ENCODE data around the gene ENO1. TPM values are rescaled to one million over a fixed set of nuclear protein-coding genes. Genes with fewer than 3 reads are reported as not detected.

ENO1 gene
- total and polyA plus RNA-seq, 2 experiments from 2014 or later, result 910 to 1,831 TPM

- peaks cover 90% of the 10 kb centered on the region for H3F3A ChIP-seq (replicated peaks; ENCODE audit: low read depth)
- H3K27me3 Mint-ChIP-seq (ENCODE audit: insufficient read depth, low read depth, poor library complexity), result peaks cover 32% of the 10 kb centered on the region
- no peak overlapping the region for H3K4me2 ChIP-seq
- H3K79me2 ChIP-seq (replicated peaks; ENCODE audit: insufficient read depth), result peaks cover 16% of the 10 kb centered on the region; the same call in 1 of the 2 replicates
- peaks cover 5% of the 10 kb centered on the region; the same call in 1 of the 2 replicates for H3K4me1 ChIP-seq (ENCODE audit: insufficient read depth)
- TF ChIP-seq, protein P1, sequence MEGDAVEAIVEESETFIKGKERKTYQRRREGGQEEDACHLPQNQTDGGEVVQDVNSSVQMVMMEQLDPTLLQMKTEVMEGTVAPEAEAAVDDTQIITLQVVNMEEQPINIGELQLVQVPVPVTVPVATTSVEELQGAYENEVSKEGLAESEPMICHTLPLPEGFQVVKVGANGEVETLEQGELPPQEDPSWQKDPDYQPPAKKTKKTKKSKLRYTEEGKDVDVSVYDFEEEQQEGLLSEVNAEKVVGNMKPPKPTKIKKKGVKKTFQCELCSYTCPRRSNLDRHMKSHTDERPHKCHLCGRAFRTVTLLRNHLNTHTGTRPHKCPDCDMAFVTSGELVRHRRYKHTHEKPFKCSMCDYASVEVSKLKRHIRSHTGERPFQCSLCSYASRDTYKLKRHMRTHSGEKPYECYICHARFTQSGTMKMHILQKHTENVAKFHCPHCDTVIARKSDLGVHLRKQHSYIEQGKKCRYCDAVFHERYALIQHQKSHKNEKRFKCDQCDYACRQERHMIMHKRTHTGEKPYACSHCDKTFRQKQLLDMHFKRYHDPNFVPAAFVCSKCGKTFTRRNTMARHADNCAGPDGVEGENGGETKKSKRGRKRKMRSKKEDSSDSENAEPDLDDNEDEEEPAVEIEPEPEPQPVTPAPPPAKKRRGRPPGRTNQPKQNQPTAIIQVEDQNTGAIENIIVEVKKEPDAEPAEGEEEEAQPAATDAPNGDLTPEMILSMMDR (conservative IDR thresholded peaks at IDR 0.05; ENCODE audit: low read depth in 2 of 2), result no peak
- no peak for TF ChIP-seq REST (IDR thresholded peaks at IDR 0.05; ENCODE audit: unreplicated experiment)
- no peak for TF ChIP-seq CREB1 (CRISPR knock-in tag; IDR thresholded peaks at IDR 0.05; ENCODE audit: low read depth)
- no peak for TF ChIP-seq STAT1 (IDR thresholded peaks at IDR 0.05; ENCODE audit: unreplicated experiment)
- TF ChIP-seq, protein P2, sequence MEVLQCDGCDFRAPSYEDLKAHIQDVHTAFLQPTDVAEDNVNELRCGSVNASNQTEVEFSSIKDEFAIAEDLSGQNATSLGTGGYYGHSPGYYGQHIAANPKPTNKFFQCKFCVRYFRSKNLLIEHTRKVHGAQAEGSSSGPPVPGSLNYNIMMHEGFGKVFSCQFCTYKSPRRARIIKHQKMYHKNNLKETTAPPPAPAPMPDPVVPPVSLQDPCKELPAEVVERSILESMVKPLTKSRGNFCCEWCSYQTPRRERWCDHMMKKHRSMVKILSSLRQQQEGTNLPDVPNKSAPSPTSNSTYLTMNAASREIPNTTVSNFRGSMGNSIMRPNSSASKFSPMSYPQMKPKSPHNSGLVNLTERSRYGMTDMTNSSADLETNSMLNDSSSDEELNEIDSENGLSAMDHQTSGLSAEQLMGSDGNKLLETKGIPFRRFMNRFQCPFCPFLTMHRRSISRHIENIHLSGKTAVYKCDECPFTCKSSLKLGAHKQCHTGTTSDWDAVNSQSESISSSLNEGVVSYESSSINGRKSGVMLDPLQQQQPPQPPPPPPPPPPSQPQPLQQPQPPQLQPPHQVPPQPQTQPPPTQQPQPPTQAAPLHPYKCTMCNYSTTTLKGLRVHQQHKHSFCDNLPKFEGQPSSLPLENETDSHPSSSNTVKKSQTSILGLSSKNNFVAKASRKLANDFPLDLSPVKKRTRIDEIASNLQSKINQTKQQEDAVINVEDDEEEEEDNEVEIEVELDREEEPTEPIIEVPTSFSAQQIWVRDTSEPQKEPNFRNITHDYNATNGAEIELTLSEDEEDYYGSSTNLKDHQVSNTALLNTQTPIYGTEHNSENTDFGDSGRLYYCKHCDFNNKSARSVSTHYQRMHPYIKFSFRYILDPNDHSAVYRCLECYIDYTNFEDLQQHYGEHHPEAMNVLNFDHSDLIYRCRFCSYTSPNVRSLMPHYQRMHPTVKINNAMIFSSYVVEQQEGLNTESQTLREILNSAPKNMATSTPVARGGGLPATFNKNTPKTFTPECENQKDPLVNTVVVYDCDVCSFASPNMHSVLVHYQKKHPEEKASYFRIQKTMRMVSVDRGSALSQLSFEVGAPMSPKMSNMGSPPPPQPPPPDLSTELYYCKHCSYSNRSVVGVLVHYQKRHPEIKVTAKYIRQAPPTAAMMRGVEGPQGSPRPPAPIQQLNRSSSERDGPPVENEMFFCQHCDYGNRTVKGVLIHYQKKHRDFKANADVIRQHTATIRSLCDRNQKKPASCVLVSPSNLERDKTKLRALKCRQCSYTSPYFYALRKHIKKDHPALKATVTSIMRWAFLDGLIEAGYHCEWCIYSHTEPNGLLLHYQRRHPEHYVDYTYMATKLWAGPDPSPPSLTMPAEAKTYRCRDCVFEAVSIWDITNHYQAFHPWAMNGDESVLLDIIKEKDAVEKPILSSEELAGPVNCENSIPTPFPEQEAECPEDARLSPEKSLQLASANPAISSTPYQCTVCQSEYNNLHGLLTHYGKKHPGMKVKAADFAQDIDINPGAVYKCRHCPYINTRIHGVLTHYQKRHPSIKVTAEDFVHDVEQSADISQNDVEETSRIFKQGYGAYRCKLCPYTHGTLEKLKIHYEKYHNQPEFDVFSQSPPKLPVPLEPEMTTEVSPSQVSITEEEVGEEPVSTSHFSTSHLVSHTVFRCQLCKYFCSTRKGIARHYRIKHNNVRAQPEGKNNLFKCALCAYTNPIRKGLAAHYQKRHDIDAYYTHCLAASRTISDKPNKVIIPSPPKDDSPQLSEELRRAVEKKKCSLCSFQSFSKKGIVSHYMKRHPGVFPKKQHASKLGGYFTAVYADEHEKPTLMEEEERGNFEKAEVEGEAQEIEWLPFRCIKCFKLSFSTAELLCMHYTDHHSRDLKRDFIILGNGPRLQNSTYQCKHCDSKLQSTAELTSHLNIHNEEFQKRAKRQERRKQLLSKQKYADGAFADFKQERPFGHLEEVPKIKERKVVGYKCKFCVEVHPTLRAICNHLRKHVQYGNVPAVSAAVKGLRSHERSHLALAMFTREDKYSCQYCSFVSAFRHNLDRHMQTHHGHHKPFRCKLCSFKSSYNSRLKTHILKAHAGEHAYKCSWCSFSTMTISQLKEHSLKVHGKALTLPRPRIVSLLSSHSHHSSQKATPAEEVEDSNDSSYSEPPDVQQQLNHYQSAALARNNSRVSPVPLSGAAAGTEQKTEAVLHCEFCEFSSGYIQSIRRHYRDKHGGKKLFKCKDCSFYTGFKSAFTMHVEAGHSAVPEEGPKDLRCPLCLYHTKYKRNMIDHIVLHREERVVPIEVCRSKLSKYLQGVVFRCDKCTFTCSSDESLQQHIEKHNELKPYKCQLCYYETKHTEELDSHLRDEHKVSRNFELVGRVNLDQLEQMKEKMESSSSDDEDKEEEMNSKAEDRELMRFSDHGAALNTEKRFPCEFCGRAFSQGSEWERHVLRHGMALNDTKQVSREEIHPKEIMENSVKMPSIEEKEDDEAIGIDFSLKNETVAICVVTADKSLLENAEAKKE (CRISPR knock-in tag; IDR thresholded peaks at IDR 0.05), result no peak
- no peak for TF ChIP-seq EZH2 (IDR thresholded peaks at IDR 0.05; ENCODE audit: low read depth, unreplicated experiment)
- TF ChIP-seq JUNB (IDR thresholded peaks at IDR 0.05; ENCODE audit: unreplicated experiment), result no peak
- no peak for TF ChIP-seq ETS1 (IDR thresholded peaks at IDR 0.05)
- TF ChIP-seq NANOG (IDR thresholded peaks at IDR 0.05; ENCODE audit: borderline replicate concordance), result no peak
- no peak for TF ChIP-seq POLR2AphosphoS5 (IDR thresholded peaks at IDR 0.05; ENCODE audit: low read depth)
- TF ChIP-seq EZH2phosphoT487 (IDR thresholded peaks at IDR 0.05; ENCODE audit: unreplicated experiment), result no peak
- TF ChIP-seq ZNF331 (CRISPR knock-in tag; IDR thresholded peaks at IDR 0.05; ENCODE audit: low read depth), result no peak
- H3K27ac Mint-ChIP-seq, result peak overlapping the region; percentile 89
- peak; percentile 33 for DNase-seq (ENCODE audit: low spot score)
- H3K27ac ChIP-seq (ENCODE audit: low read depth), result peak overlapping the region; percentile 87; the same call in 1 of the 2 replicates
- peaks cover 33% of the 10 kb centered on the region for H3K4me1 Mint-ChIP-seq
- peak; percentile 3; the same call in 2 of the 3 replicates for ATAC-seq
- H3K9me3 Mint-ChIP-seq, result peaks cover 2% of the 10 kb centered on the region; the same call in 1 of the 3 replicates
- H3K36me3 Mint-ChIP-seq (ENCODE audit: low read depth), result peaks cover 97% of the 10 kb centered on the region
- H4K20me1 ChIP-seq (replicated peaks; ENCODE audit: insufficient read depth), result peaks cover 56% of the 10 kb centered on the region
- H3K27me3 ChIP-seq (ENCODE audit: insufficient read depth), result no peaks in the 10 kb centered on the region
- H3K9me2 ChIP-seq (ENCODE audit: insufficient read depth), result no peaks in the 10 kb centered on the region
- peaks cover 96% of the 10 kb centered on the region for H3K36me3 ChIP-seq (ENCODE audit: insufficient read depth)
- no peak overlapping the region for H2AFZ ChIP-seq
- H3K4me3 ChIP-seq, result no peak overlapping the region
- H3K4me3 Mint-ChIP-seq, result no peak overlapping the region
These were observed 14.7 kb downstream of the ENO1 start for GRCh38 chr1:8863794-8864233.
